Cardiac fibroblast (primary cell): ENCODE measurements around the gene KPNA2.

Experiments used
- DNase-seq, 2 donors: peaks; one replicate each; pipeline versions ENCODE4 v3.0.0 to v3.0.0-alpha.2; 2010; ENCODE audit warnings: low read depth in 2 of 2
- H3K4me3 ChIP-seq, 2 donors: replicated peaks in 1 of 2; 1 replicate in 1 of 2; 2 replicates in 1 of 2; pipeline ENCODE4 v1.5.1; 2011; ENCODE audit warnings: low read depth in 2 of 2, low read length in 2 of 2, mild to moderate bottlenecking in 2 of 2, moderate library complexity in 1 of 2
- TF ChIP-seq, protein P1 (sequence below): IDR thresholded peaks from one replicate; pipeline ENCODE4 v1.5.1; 2011; ENCODE audit warnings: low read depth, mild to moderate bottlenecking, low read length, inconsistent platforms

KPNA2 gene

DNA sequence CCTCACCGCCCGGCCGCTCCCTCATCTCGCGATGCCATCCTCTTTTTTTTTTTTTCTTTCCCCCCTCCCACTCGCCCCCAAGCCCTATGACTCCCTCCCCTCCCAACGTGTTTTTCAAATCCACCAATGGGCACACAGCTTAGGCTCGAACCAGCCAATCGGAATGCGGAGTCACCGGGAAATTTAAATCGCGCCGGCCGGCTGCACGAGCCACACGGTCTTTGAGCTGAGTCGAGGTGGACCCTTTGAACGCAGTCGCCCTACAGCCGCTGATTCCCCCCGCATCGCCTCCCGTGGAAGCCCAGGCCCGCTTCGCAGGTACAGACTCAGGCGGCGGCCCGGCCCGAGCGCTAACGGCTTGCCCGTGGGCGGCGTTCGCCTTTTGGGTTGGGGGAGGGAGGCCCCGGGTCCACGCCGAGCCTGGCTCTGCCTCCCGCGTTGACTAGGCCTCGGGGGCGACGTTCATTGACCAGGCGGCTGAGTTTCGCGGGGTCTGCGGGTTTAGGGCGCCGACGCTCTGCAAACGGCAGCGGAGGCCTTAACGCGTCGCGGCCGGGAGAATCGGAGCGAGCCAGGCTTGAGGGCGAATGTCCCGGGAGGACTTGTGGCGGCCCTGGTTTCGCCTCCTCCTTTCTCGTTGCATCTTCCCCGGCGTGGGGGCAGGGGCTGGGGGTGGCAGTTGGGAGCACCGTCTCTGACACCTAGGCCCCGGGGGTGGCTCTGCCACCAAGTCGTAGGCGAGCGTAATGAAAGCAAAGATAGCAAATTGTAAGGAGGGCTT lies at the start of gene KPNA2:
KPNA2 (plus strand) TSS at position 213 of the 781 bp plus-strand sequence. CDS start 1,398 bp downstream, outside the sequence.
- TF ChIP-seq, protein P1, sequence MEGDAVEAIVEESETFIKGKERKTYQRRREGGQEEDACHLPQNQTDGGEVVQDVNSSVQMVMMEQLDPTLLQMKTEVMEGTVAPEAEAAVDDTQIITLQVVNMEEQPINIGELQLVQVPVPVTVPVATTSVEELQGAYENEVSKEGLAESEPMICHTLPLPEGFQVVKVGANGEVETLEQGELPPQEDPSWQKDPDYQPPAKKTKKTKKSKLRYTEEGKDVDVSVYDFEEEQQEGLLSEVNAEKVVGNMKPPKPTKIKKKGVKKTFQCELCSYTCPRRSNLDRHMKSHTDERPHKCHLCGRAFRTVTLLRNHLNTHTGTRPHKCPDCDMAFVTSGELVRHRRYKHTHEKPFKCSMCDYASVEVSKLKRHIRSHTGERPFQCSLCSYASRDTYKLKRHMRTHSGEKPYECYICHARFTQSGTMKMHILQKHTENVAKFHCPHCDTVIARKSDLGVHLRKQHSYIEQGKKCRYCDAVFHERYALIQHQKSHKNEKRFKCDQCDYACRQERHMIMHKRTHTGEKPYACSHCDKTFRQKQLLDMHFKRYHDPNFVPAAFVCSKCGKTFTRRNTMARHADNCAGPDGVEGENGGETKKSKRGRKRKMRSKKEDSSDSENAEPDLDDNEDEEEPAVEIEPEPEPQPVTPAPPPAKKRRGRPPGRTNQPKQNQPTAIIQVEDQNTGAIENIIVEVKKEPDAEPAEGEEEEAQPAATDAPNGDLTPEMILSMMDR: no peak
- peak; percentile 99 for DNase-seq
- H3K4me3 ChIP-seq: peak within 1 kb of the TSS; percentile 92 to 99

- TF ChIP-seq, protein P1: no peak
- DNase-seq: no peak
- H3K4me3 ChIP-seq: no peak overlapping the region
Measured at GRCh38 chr17:67990909-67991308, 44.6 kb upstream of the KPNA2 start.

DNA sequence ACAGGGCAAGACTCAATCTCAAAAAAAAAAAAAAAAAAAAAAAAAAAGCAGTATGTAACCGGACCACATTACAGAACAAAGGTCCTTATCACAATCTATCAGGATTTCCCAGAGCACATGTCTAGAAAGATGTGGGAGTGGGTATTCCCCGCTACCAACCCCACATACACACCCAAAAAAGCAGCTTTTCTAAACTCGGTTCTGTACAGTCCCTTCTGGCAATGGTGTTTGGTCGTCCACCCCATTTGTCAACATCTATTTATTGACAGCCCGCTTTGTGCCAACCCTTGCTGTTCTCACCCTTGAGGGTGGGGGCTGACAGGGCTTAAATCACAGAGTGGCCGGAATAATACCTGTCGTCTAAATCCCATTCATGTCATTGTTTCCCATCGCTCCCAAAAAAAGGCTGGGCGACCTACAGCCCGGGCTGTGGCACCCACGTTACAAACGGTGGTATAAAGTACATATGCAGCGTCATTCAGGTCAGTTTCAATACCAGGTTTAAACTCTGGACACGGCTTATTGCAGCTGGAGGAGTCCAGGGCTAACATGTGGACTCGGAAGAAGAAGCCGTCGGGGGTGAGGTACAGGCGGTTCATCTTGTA lies 42.9 kb upstream of the KPNA2 start:
- peak overlapping the region; percentile 62 to 73 for H3K4me3 ChIP-seq
- TF ChIP-seq, protein P1: no peak
- no peak for DNase-seq

DNA sequence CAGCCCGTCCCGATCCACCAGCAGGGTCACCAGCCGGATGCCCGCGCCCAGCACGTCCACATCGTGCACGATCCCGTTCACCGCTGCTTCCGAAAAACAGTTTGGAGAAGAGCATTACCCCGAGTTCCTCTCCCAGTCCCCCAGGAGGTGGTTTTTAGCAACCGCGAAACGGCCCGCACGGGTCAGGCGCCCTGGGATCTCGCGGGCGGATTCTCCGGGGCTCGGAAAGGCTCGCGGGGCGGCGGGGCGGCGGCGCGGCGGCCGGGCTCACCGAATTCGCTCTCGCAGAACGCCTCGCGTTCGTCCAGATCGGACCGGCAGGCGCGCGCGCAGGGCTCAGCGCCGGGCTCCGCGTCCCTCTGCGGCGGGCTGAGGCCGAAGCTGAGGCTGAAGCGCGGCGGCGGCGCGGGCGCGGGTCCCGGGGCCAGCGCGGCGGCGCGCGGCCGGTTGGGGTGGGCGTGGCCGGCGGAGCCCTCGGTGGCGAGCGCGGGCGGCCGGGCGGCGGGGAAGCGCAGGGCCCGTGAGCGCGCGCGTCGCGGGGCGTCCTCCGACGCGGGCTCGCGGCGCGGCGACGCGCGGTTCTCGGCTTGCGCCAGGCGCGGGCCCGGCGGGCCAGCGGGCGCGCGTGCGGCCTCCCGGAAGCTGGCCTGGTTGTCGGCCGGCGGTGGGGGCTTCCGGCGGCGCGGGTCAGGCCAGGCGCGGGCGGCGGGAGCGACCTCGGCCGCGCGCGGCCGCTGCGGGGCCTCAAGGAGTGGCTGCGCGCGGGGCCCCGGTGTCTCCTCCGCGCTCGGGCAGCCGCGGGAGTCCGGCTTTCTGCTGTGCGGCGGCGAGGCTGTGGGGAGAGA lies 42.2 kb upstream of the KPNA2 start:
- TF ChIP-seq, protein P1: peak; percentile 22
- H3K4me3 ChIP-seq: peak overlapping the region; percentile 68 to 73
- DNase-seq: peak; percentile 75 to 89

- peak in 1 of 2 donors; percentile 12 for DNase-seq
- H3K4me3 ChIP-seq: peak overlapping the region; percentile 68 to 72
- TF ChIP-seq, protein P1: no peak
Measured at GRCh38 chr17:67993998-67994361, 41.6 kb upstream of the KPNA2 start.

DNA sequence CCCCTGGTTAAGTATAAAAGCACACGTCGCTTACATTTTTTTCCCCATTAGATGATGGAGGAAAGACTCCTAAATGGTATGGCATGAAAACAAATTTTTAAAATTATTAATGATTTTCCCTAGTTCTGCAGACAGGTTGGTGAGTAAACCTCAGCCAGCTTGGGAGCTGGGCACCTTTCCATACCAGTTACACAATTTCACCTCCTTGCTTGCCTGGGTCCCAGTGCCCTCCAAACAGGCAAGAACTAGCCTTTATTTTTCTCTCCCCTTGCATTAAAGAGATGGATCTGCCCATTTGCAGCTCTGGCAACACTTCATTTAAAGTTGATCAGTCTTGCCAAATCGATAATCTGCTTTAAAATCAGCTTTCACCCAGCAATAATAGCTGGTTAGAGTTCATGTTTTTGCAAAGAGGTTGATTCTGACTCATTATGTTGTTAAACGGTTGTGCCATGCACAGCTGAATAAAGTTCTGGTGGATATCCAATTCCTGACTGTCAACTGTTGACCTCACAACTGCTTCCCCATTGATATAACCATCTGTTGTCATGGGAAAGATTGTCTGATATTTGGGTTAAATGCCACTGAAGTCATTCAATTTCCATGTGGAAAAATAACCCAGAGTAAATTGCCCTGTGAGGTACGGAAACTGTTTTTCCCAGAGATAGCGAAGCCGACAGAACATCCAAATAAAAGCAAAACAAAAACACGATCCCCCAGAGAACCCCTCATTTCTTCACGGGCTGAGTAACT lies 40.5 kb upstream of the KPNA2 start:
- TF ChIP-seq, protein P1: no peak
- peak overlapping the region; percentile 50 to 52 for H3K4me3 ChIP-seq
- DNase-seq: peak; percentile 74 to 87
